Ishikawa (cell line): ENCODE measurements around the gene FBXW8.

Source experiments
- CEBPB ChIP-seq: IDR thresholded peaks from 2 replicates; pipeline ENCODE4 v1.6.1; 2012
- CREB1 ChIP-seq: IDR thresholded peaks from 2 replicates; pipeline ENCODE4 v1.6.1; 2012; ENCODE audit warnings: low read depth
- EGR1 ChIP-seq: IDR thresholded peaks from 2 replicates; pipeline ENCODE4 v1.6.1; 2012
- EP300 ChIP-seq: IDR thresholded peaks from 2 replicates; pipeline ENCODE4 v1.6.1; 2012; ENCODE audit warnings: borderline replicate concordance
- FOXM1 ChIP-seq: IDR thresholded peaks from 2 replicates; pipeline ENCODE4 v1.6.1; 2012; ENCODE audit warnings: low read depth, borderline replicate concordance
- NFIC ChIP-seq: IDR thresholded peaks from 2 replicates; pipeline ENCODE4 v1.6.1; 2012
- RAD21 ChIP-seq: IDR thresholded peaks from 2 replicates; pipeline ENCODE4 v1.6.1; 2012; ENCODE audit warnings: low read depth
- TAF1 ChIP-seq: IDR thresholded peaks from 2 replicates; pipeline ENCODE4 v1.6.1; 2012; ENCODE audit warnings: low read depth, mild to moderate bottlenecking
- TCF12 ChIP-seq: IDR thresholded peaks from 2 replicates; pipeline ENCODE4 v1.6.1; 2012; ENCODE audit warnings: low read depth
- TEAD4 ChIP-seq: IDR thresholded peaks from 2 replicates; pipeline ENCODE4 v1.6.1; 2012
- YY1 ChIP-seq: IDR thresholded peaks from 2 replicates; pipeline ENCODE4 v1.6.1; 2012; ENCODE audit warnings: low read depth
- ZBTB7A ChIP-seq: IDR thresholded peaks from 2 replicates; pipeline ENCODE4 v1.6.1; 2012; ENCODE audit warnings: low read depth
- TF ChIP-seq, protein P1 (sequence below): IDR thresholded peaks from 2 replicates; pipeline ENCODE4 v1.6.1; 2012
- TF ChIP-seq, protein P2 (sequence below): IDR thresholded peaks from 2 replicates; pipeline ENCODE4 v1.6.1; 2012
- TF ChIP-seq, protein P3 (sequence below): IDR thresholded peaks from 2 replicates; pipeline ENCODE4 v1.6.1; 2012; ENCODE audit warnings: low read depth, mild to moderate bottlenecking

FBXW8 gene

DNA sequence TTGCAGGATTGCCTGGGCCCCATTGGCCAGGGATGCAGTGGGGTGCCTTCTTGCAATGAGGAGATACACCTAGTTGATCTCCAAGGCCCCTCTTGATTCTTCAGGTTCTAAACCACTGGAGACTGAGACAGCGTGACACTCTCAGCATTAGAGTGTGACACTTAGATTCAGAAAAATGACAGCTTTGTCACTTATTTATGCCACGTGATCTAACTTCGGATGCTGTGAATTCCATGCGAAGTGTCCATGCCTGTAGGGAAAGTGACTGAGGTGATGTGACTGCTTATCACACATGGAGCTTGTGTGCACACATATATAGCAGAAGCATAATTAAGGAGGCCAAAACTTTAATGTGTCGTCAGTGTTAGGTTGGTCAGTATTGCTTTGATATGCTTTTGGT, 30.4 kb downstream of the FBXW8 start:
- TF ChIP-seq TCF12 = no peak
- TF ChIP-seq ZBTB7A = no peak
- TF ChIP-seq CREB1 = no peak
- TF ChIP-seq TAF1 = no peak
- TF ChIP-seq, protein P1, sequence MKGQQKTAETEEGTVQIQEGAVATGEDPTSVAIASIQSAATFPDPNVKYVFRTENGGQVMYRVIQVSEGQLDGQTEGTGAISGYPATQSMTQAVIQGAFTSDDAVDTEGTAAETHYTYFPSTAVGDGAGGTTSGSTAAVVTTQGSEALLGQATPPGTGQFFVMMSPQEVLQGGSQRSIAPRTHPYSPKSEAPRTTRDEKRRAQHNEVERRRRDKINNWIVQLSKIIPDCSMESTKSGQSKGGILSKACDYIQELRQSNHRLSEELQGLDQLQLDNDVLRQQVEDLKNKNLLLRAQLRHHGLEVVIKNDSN = no peak
- TF ChIP-seq YY1 = no peak
- TF ChIP-seq EP300 = no peak
- TF ChIP-seq, protein P2, sequence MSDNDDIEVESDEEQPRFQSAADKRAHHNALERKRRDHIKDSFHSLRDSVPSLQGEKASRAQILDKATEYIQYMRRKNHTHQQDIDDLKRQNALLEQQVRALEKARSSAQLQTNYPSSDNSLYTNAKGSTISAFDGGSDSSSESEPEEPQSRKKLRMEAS = no peak

DNA sequence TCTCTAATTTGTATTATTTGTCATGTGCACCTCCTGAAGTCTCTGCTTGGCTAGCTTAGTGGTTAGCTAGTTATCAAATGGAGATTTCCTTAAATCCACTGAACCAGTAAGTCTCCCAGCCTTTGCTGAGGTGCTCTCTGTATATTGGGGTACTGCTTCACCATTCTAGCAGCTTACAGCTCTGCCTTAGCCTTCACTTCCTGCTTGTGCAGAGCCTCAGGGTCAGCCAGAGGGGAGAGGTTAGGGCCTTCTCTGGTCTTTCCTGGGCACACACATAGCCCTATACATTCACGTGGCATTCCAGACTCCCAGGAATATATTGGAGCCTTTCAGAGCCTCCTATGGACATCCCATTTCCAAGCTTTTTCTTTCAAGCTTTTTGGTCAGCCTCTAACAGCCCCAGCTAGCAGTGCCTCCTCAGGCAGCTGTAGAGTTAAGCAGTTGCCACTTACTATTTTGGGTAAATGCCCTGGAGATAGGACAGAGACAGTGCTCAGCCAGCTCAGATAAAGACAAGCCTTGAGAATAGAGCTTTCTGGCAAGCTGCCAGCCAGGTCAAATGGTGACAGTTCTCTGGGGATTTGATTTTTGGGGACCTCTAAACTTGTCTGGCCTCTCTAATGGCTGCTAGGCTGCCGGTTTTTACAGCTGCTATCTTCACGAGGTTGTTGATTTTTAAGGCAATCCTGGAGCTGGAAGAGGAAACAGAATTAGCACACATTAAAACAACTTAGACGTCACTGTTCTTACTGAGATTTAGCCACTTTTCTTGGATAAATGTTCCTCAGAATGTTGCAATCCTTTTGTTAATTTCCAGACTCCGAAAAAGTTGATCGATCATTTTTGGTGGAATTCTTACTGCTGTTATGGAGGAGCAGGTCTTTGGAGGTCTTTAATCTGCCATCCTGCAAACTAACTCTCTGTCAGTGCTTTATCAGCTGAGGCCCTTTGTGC, 32.9 kb downstream of the FBXW8 start:
- TF ChIP-seq NFIC = peak; percentile 52
- no peak for TF ChIP-seq RAD21

DNA sequence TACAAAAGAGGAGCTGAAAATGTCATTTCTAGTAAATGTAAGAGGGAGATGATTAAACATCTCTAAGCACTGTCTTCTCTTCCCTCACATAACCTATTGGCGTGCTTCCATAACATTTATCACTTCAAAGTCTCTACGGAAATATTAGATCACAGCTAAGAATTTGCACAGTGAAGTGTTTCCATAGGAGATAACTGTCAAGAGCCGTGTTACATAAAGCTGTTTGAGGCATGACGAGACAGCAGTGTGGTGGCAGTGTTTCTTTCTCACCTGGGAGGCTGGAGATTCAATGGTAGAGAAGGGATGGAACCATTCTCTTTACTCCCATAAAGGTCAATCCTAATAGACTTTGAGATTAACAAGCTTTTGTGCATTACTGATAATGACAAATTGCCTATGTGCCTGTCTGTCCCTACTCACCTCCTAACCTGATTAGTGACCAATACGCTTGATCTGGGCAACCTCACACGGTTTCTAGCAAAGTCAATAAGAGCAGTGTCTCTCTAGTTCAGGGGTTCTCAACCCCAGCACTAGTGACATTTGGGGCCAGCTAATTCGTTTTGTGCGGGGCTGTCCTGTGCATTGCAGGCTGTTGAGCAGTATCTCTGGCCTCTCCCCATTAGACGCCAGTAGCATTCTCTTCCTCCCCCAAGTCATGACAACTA, 35.3 kb downstream of the FBXW8 start:
- TF ChIP-seq NFIC (no peak), CREB1 (no peak), TCF12 (no peak), EP300 (no peak), ZBTB7A (no peak), RAD21 (no peak), TAF1 (no peak)
- TF ChIP-seq, protein P1 = no peak
- TF ChIP-seq, protein P2 = no peak

DNA sequence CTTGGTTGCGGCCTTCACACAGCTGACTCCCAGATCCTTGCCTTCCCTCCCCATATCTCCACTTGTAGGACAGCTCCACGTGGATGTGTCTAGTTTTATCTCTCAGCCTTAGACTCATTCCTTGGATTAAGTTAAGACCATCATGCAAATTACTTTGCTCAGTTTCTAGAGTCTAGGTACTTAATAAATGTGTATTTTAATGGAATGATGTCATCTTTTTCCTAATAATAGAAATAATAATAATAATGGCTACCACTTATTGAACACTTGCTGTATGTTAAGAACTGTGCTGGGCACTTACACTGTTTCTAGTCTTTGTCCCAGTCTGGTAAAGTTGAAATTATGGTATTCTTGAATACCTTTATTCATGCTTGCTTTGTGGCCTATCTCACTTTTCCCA, 37.5 kb downstream of the FBXW8 start:
- TF ChIP-seq, protein P2 = no peak
- TF ChIP-seq TCF12 = no peak
- no peak for TF ChIP-seq CEBPB
- TF ChIP-seq, protein P3, sequence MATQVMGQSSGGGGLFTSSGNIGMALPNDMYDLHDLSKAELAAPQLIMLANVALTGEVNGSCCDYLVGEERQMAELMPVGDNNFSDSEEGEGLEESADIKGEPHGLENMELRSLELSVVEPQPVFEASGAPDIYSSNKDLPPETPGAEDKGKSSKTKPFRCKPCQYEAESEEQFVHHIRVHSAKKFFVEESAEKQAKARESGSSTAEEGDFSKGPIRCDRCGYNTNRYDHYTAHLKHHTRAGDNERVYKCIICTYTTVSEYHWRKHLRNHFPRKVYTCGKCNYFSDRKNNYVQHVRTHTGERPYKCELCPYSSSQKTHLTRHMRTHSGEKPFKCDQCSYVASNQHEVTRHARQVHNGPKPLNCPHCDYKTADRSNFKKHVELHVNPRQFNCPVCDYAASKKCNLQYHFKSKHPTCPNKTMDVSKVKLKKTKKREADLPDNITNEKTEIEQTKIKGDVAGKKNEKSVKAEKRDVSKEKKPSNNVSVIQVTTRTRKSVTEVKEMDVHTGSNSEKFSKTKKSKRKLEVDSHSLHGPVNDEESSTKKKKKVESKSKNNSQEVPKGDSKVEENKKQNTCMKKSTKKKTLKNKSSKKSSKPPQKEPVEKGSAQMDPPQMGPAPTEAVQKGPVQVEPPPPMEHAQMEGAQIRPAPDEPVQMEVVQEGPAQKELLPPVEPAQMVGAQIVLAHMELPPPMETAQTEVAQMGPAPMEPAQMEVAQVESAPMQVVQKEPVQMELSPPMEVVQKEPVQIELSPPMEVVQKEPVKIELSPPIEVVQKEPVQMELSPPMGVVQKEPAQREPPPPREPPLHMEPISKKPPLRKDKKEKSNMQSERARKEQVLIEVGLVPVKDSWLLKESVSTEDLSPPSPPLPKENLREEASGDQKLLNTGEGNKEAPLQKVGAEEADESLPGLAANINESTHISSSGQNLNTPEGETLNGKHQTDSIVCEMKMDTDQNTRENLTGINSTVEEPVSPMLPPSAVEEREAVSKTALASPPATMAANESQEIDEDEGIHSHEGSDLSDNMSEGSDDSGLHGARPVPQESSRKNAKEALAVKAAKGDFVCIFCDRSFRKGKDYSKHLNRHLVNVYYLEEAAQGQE = no peak
- TF ChIP-seq EGR1 = no peak
- no peak for TF ChIP-seq NFIC
- TF ChIP-seq FOXM1 = no peak
- TF ChIP-seq ZBTB7A = no peak
- no peak for TF ChIP-seq CREB1
- TF ChIP-seq RAD21 = no peak
- no peak for TF ChIP-seq TEAD4
- TF ChIP-seq EP300 = no peak
- no peak for TF ChIP-seq TAF1
- no peak for TF ChIP-seq YY1

DNA sequence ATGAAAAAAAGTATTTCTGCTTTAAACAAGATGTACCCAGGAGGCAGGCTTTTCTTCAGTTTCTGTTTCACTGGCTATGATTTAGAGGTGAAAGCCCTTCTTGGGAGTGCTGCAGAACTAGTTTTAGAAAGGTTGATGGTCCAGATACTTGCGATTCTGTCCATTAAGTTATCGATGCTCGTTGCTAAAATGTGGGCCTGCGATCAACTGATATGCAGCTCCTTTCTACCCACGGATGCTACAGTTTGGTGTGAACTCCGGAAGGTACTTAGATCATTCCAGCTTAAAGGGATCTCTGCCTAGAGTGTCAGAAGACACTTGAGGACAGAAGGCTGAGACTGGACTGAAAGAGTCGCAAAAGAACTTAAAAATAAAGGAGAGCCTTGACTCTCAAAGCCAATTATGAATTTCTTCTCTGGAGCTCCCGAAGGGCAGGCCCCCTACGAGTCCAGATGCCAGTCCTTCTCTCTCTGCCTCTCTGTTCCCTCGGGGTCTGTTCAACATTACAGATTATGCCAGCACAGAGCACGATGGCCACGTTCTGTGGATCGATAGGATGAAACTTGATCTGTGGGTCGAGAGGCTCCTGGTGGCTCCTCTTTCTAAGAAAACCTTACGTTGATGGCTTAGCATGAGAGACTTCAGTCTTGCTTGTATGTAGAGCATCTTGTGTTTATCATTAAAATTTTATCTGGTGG, 40.0 kb downstream of the FBXW8 start:
- TF ChIP-seq EGR1 = no peak
- TF ChIP-seq TEAD4 = no peak
- TF ChIP-seq NFIC = no peak
- TF ChIP-seq CEBPB = no peak
- TF ChIP-seq, protein P1 = no peak
- TF ChIP-seq TCF12 = no peak
- no peak for TF ChIP-seq RAD21
- no peak for TF ChIP-seq ZBTB7A
- TF ChIP-seq FOXM1 = no peak
- no peak for TF ChIP-seq EP300
- no peak for TF ChIP-seq YY1
- no peak for TF ChIP-seq TAF1
- TF ChIP-seq, protein P3 = no peak
- TF ChIP-seq CREB1 = no peak
- TF ChIP-seq, protein P2 = no peak
